Activated T-cell treated with anti-CD3 and anti-CD28 coated beads for 24 hours (primary cell): ENCODE data around the gene LIN28A.
A peak's percentile ranks its signal among the peaks of the same experiment; 100 is the strongest.
"Not testable (repeated sequence)": the region's sequence is repeated elsewhere in the genome, so short reads cannot be mapped to it uniquely, and the experiment has no call there.

ENCODE experiments used
- DNase-seq: peaks from one replicate; pipeline ENCODE4 v3.0.0-alpha.2; 2020; ENCODE audit warnings: low read depth

Gene LIN28A

DNA sequence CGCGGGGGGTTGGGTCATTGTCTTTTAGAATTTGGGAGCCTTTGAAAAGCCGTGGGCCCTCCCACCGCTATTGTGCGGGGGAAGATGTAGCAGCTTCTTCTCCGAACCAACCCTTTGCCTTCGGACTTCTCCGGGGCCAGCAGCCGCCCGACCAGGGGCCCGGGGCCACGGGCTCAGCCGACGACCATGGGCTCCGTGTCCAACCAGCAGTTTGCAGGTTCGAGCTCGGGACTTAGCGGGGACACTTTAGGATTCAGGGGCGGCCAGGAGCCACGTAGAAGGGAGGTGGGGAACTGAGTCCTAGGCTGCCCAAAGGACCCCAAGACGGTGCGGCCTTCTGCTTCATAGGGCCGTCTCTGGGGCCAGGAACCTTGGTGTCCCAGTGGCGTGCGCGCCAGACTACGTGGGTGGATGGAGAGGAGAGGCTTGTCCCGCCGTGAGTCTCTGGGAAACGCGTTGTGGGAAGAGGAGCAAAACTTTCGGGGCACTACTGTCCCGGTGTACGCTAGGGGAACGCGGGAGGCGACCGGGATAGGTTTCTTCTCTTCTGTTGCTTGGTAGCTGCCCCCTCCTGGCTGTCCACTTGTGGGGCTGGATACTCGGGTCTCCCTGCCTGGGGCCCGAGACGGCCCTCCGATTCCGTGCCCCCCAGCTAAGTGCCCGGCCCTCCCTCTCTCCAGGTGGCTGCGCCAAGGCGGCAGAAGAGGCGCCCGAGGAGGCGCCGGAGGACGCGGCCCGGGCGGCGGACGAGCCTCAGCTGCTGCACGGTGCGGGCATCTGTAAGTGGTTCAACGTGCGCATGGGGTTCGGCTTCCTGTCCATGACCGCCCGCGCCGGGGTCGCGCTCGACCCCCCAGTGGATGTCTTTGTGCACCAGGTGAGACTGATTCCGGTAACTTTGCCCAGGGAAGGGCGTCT lies at the start of gene LIN28A:
TSS of gene LIN28A (plus strand) at position 112 of the 918 bp plus-strand sequence. CDS start at position 187, 75 bp downstream.
- DNase-seq: no peak

DNA sequence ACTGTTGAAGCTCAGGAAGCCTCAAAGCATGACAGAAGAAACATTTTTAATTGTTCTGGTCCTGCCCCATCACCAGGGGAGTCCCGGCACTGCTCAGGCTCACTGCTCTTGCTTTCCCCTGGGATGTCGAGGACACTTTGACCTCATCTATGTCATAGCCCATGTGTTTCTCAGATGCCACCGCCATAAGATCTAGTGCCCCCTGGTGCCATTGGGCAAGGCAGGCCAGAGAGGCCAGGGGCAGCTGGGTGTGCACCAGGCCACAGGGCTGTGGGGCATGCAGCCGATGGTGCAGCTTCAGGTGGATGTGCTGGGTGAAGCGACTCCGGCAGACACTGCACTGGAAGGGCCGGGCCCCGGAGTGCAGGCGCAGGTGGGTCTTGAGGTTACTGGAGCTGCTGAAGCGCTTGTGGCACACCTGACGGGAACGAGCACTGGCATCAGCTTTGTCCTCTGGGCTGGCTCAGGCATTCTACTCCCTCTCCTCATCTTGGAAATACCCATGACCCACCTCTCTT lies 49.0 kb upstream of the LIN28A start:
- no peak for DNase-seq

DNA sequence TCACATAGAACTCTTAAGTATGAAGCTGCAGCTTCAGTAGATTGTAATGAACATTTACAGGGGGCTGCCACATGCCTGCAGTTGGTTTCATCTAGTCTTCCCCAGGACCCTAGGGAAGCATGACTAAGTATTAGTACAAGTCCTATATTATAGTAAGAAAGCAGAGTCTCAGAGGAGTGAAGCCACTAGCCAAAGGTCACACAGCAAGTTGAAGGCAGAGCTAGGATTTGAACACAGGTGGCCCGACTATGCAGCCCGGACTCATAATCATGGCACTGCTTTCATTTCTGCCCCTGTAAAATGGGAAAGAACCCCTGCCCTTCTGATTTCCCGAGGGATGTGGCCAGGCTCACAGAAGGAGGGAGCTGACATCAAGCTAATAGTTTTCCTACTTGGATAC lies 48.3 kb upstream of the LIN28A start:
- DNase-seq: no peak

- DNase-seq: peak; percentile 75
These were observed 46.8 kb upstream of the LIN28A start for GRCh38 chr1:26363549-26364448.

DNA sequence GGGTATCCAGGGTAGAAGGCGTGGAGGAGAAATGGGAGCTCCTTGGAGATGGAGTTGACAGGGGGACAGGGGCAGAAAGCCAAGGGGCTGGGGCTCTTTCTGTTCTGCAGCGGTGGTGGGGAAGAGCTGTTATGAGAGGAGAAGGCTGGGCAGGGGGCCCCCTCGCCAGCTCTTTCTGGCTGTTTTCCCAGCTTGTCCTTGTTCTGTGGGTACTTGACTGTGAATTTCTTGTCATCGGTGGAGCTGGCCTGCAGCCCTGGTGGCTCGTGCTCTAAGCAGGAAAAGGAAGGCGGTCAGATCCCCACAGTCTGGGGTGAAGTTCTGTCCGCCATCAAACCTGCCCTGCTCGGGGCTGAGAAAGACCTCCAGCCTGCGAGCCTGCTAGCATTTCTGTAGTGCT lies 45.7 kb upstream of the LIN28A start:
- no peak for DNase-seq

DNA sequence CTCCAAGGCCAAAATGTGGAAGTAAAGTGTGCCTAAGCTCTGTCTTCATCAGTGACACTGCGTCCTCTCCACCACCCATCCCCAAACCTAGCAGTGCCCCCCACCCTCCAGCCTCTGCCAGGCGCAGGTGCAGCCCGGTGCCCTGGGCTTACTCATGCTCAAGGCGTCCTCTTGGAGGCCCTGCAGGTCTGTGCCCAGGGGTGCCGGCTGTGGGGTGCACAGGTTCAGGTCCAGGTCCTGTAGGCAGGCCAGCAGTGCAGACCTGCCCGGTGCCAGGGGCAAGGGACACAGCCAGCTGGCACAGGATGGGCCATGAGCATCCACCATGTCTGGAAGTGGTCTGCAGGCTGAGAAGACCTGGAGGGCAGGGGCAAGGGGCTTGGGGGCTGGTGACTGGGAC lies 43.2 kb upstream of the LIN28A start:
- DNase-seq: no peak

DNA sequence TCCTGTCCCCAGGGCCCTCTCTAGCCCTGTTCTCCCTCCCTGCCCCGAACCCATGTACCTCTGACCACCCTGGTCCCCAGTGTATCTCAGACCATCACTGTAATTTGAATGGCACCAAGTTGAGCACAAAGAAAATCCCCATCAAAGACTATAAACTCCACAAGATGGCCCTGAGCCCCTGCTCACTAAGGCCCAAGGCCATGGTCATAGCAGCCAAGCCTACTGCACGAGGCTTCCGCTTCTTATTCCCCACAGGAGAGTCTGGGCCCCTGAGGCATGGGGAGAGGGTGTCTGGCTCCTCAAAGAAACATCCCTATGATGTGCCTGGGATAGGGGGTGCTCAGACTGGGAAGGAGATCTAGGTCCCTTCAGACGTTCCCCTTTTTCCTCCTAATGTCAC lies 42.6 kb upstream of the LIN28A start:
- DNase-seq: no peak

DNA sequence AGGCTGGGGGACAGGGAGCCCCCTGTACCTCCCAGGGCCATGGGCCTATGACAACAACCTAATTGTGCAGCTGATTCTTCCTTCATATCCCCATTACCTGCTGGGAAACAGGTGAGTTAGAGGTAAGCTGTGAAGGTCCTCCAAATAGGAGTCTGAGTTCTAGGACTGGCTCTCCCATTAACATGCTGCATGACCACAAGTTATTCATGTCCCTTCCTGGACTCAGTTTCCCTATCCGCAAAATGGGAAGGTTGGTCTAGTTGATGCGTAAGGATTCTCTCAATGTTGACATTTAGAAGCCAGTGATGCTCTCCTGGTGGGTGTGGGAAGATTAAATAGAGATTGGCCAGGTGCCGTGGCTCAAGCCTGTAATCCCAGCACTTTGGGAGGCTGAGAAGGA lies 42.1 kb upstream of the LIN28A start:
- DNase-seq: no peak

DNA sequence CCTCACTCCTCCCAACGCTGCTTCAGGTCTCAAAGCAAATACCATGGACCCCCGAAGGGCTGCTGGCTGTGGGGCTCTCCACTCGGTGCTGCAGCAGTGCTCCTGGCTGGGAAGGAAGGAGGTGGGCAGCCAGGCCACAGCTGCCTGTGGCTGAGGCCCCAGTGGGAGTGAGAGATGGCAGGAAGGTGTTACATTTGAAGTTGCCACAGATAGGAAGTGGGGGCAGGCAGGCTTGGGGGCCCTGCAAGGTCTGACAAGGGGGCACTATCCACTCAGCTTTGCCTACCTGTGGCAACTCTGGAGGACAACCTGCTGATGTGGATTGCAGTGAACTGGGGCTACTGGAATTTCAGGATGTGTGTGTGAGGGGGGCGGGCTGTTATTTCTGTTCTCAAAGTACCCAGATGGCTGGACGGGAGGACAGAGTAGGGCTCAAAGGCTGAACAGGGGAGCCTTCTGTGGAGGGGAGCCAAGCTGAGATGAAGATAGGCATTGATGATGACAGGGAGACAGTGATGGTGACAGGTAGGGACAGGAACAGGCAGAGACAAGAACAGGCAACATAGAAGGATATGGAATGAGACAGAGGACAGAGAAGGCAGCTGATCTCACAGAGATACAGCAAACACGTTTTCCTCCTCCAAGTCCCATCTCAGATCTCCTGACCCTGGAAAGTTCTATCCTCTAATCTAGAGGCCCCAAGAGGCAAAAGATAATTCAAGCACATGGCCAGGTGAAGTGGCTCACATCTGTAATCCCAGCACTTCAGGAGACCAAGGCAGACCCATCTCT lies 39.8 kb upstream of the LIN28A start:
- no peak for DNase-seq

DNA sequence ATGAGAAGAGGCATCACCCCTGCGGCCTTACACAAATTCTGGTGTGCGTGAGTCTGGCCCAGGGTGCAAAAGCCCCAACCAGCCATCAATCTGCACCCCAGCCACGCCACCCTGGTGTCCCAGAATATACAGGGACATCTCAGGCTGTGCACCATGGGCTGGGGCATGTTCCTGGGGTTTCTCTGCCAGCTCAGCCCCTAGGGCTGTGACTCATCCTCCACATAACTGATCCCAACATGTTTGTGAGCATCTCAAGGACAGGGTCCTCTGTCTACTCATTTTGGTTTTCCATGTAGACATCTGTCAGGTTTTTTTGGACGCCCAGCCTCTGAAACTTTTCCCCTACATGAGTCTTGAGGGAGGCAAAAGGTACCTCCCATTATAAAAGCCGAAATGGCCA lies 38.6 kb upstream of the LIN28A start:
- DNase-seq: no peak

DNA sequence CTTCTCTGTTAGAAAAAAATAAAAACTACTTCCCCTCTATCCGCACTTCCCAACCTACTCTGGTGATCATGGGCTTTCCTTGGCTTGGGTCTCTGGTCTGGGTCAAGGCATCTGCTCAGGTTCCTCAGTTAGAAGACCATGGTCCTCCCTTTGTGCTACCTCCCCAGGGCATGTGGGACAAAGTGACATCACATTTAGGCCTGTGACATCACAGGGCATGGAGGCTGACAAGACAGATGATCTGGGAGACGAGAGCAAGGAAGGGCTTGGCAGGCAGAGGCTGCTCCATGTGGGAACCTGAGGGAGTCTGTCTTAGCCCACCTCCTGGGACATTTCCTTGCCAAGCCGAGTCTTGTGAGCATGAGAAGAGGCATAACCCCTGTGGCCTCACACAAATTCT lies 38.0 kb upstream of the LIN28A start, which contains the start of gene ZNF683:
TSS of gene ZNF683 (minus strand) at position 140 of the 400 bp plus-strand sequence. CDS start 4,179 bp downstream, outside the sequence.
- not testable (repeated sequence) for DNase-seq

DNA sequence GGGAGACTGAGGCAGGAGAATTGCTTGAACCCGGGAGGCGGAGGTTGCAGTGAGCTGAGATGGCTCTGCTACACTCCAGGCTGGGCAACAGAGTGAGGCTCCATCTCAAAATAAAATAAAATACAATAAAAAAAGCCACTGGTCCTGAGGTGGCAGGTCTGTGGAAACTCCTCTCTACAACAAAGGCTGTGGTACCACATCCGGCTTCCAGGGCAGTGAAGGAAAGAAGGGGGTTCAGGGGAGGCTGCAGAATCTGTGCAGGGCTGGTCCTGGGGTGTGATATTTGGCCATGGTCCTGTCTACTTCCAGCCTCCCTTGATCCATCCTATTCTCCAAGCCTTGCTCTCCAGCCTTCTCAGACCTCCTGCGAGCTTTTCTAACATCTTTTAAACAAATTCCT lies 37.3 kb upstream of the LIN28A start:
- no peak for DNase-seq

GRCh38 chr1:26373789-26374188 lies 36.8 kb upstream of the LIN28A start:
- no peak for DNase-seq

DNA sequence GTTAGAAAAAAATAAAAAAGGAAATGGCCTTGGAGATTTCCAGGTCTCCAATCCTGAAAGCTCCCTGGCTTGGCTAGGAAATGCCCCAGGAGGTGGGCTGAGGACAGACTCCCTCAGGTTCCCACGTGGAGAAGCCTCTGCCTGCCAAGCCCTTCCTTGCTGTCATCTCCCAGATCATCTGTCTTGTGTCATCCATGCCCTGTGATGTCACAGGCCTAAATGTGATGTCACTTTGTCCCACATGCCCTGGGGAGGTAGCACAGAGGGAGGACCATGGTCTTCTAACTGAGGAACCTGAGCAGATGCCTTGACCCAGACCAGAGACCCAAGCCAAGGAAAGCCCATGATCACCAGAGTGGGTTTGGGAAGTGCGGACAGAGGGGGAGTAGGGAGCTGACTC lies 36.3 kb upstream of the LIN28A start:
- DNase-seq: not testable (repeated sequence)

- DNase-seq: no peak
These were observed 35.5 kb upstream of the LIN28A start for GRCh38 chr1:26375081-26375480.

DNA sequence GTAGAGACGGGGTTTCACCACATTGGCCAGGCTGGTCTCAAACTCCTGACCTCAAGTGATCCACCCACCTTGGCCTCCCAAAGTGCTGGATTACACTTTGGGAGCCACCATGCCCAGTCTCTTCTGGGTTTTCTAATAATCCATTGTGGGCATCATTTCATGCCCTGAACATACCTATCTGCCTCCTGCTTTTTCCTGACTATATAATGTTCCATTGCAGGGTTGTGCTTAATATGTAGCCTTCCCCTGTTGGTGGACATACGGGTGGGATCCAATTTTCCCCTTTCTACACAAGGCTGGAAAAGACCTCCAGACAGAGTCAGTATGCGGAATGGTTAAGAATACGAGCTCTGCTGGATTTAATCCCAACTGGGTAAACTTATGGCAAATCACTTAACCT lies 34.6 kb upstream of the LIN28A start:
- DNase-seq: no peak

DNA sequence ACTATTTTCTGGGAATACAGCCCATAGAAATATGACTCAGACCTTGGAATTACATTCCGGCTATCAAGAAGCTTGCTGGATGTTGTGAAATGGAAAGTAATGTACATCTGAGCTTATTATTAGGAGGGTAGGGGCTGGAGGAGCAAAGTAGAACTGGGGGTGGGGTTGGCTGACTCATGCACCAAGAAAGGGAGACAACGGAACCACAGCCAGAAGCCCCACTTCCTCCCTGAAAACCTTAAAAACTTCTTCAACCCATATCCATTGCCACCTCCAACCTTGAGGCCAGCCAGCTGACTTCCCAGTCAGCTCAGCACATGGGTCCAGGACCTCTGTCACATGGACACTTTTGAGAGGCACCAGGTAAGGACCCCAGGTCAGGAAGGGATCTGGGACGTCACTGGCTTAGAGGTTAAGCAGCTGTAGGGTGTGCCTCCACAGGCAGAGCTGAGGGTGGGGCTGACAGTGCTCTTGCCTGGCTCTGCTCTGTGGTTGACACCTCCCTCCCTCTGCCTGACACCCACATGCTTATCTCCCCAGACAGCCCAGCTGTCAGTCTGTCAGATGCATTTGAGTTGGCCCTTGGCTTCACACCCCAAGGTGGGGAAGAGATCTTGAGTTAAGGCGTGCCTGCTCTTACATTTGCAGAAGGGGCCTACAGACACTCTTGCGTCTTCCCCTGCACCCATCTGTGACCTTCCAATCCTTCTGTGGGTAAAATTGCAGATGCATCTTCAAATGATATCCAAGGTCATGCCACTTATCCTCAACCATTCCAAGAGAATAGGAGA lies 32.3 kb upstream of the LIN28A start:
- DNase-seq: peak; percentile 66

DNA sequence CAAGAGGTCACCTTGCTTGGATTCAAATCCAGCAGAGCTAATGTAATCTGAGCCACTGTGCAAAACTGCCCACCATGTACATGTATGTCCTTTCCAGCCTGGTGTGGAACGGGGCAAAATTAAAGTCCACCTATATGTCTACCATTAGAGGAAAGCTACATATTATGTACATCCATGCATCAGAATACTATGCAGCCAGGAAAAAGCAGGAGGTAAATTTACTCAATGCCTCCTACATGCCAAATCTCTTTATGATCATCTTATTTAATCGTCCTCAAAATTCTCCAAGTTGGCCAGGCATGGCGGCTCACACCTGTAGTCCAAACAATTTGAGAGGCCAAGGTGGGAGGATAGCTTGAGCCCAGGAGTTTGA lies 31.8 kb upstream of the LIN28A start:
- DNase-seq: no peak

DNA sequence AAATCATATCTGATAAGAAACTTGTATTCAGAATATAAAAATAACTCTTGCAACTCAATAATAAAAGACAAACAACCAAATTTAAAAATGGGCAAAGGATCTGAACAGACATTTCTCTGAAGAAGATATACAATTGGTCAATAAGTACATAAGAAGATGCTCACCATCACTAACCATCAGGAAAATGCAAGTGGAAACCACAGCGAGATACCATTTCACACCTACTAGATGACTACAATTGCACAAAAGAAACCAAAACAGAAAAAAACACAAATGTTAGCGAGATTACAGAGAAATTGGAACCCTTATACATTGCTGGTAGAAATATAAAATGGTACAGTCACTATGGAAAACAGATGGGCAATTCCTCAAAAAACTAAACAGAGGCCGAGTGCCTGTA lies 26.5 kb upstream of the LIN28A start:
- DNase-seq: no peak

- not testable (repeated sequence) for DNase-seq
These were observed 25.6 kb upstream of the LIN28A start for GRCh38 chr1:26385063-26385462.

DNA sequence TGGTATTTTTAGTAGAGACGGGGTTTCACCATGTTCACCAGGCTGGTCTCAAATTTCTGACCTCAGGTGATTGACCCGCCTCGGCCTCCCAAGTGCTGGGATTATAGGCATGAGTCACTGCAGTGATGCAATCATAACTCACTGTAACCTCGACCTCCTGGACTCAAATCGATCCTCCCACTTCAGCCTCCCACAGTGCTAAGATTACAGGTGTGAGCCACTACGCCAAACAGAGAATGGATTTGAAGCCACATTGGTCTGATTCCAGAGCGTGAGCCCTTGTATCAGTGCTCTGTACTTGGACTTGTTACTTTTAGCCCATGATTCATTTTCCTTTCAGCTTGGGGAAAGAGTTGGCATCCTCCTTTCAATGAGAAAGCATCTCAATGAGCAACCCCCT lies 23.2 kb upstream of the LIN28A start:
- no peak for DNase-seq
